HG03175 (cell line): Measurements from ENCODE around the gene MYOM1.
"Not testable (repeated sequence)": the region's sequence is repeated elsewhere in the genome, so short reads cannot be mapped to it uniquely, and the experiment has no call there.

Source experiments
- ATAC-seq: cut with Tn5 transposase; IDR thresholded peaks from one replicate; pipeline ENCODE4 v1.9.1; 2021; ENCODE audit warnings: mild to moderate bottlenecking, moderate library complexity; ENCODE audit not compliant: unreplicated experiment

Gene MYOM1

DNA sequence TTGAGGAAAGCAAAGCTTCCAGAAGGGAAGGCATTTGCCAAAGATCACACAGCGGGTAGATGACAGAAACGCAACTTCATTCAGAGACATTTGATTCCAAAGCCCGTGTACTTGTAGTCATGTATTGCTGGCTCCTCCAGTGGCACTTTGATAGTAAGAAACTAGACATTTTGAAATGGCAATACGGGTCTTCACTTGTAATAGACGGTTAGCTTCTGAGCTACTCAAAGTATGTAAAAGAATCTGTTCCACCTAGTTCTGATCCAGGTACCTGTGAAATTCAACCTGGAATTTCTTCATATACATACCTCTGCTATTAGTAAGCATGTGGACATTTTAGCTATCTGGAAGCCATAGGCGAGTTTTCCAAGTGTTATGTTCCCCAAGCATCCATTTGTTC is 1.7 kb upstream of the MYOM1 start:
- no peak for ATAC-seq

DNA sequence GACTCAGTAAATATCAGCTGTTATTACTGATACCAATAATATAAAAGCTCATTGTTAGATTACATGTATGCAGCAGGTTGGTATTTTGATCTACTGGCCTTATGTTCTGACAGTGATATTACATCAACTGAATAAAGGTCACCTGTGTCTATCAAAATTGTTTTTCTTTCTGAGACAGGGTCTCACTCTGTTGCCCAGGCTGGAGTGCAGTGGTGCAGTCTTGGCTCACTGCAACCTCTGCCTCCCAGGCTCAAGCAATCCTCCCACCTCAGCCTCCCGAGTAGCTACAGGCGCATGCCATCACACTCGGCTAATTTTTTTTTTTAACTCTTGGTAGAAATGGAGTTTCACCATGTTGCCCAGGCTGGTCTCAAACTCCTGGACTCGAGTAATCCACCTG is 1.1 kb upstream of the MYOM1 start:
- not testable (repeated sequence) for ATAC-seq

DNA sequence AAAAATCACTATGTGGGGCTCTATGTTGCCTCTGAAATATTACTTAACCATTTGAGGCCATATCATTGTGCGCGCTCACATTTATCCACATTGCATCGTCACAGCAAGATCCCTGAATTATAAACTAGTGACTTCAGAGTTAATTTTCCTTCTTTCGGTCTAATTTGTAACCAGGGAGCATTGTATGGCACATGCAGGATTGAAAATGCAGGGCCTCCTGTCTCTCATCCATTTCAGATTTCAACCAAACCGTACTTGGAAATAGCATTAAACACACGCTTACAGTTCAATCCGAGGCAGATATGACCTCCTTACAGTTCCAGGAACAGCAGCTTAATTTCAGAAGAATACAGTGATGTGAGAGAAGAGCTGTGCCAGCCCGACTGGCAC is 532 bp downstream of the MYOM1 start:
- no peak for ATAC-seq

DNA sequence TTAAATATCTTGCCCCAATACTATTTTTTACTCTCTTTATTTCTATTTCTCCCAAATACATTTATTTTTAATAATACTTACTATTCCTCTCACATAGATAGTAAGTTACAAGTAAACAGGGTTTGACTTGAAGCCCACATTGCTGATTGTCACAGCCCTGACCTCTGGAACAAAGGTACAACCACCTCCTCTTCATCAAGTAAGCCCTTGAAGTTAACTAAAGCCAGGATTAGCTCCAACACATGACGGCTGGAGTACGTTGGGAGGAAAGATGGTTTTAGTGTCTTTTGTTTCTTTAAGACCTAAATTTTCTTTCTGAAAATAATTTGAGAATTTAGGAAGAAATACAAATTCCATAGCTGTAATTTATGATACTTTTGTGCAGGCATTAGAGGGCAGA is 949 bp downstream of the MYOM1 start:
- ATAC-seq = no peak

DNA sequence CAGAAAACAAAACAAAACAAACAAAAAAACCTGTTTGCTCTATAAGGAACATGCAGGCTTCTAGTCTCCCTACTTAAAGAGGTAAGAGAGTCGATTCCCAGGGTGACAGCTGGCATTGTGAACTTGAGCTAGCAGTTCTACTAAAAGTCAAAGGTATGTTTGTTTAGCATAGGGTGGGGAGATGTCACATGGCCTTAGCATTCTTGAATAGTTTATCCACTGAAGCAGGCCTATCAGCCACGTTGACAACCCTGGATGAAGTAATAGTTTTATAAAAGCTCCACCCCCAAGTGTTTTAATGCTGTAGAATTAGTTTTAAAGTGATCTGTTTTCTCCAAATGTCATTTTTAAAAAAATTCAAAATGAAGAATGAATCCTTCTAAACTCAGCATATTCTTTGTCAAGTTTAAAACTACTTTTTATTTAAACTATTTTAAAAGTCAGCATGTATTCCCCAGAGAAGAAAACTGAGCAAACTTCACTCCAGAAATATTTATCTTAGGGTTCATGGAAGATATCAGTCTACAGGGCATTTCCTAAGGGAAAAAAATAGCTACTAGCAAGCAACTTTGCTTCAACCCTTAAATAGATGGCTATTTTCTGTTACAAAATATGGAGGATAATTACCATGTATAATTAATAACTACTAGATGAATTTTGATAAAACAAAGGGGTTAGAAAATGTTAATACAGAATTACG is 1.7 kb downstream of the MYOM1 start:
- ATAC-seq = no peak

DNA sequence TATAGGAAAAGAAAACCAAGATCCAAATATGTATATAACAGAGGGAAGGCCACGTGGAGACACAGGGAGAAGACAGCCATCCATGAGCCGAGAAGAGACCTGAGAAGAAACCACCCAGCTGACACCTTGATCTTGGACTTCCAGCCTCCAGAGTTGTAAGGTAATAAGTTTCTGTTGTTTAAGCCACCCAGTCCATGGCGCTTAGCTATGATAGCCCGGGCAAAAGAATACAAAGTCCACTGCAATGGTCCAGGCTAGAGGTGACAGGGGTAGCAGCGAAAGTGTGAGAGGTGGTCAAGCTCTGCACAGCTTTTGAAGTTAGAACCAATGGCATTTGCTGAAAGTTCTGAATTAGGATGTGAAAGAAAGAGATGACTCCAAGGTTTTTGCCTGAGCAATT is 2.8 kb downstream of the MYOM1 start:
- no peak for ATAC-seq

DNA sequence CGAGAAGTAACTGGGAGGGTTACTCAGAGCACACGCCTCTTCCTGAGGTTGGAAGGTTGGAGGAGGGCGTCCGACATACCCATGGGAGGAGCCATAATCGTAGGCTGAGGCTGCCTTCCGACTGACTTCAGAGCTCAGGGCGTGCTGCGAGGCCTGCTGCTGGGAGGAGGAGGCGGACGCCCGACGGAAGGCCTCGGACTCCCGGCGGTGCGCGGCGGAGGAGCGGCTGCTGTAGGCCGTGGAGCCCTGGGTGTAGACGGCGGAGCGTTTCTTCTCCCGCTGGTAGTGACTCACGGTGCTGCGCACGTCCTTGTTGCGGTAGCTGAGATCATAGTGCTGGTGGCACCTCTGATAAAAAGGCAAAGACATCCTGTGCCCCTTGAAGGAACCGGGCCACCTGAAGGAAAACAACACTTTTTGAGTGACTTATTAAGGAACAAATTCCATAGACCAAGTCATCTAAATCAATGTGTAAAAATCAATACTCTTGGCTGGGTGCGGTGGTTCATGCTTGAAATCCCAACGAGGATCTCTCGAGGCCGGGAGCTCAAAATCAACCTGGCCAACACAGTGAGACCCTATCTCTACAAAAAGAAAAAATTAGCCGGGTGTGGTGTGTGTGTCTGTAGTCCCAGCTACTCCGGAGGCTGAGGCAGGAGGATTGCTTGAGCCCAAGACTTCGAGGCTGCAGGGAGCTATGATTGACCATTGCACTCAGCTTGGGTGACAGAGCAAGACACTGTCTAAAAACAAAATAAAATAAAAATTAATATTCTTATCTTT is 4.7 kb downstream of the MYOM1 start:
- ATAC-seq = no peak

DNA sequence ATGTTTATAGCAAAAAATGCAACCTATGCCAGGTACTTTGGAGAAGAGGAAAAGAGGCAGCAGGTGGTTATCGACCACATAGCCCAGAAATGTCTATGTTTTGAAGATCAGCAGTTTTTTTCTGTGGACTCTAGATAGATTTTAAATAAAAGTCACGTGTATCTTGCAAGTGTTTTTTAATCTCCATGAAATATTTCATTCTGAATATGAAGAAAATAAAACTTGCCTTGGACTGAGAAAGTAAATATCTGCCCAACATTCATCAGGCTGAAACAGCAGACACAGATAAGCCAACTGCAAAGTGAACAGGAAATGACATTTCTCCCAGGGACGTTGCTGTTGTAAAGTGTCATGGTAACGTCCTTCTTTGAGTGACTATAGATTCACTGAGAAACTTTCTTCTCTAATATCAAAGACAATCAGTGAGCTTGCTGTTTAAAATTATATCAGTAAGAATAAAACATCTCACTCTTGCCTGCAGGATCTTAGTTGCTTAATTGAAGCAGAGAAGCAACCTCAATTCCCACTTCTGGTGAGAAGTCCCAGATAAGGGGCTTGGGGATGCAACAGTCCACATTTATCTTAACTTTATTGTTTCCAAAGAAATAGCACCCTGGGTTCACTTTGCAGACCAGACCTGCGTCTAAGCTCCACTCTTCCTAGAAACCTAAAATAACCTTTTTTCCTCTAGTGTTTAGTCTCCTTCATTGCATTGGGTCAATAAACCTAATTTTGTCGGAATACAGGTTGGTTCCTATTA is 6.3 kb downstream of the MYOM1 start:
- ATAC-seq = peak; percentile 55

DNA sequence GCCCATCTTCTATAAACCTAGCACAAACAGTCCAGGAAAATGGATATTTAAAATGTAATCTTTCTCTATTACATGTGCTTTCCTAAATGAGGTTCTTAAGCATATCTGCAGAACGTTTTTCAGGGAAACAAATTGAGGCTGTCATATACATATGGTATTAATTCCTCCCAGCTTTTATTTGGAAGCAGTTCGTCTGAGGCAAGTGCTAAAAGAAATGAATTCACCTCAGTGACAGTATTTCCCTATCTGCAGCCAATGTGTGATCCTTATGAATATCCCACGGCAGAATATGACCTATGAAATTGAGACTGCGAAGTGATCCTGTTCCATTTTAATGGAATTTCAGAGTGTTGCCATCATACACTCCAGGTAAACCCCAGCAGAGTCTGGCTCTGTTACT is 7.1 kb downstream of the MYOM1 start:
- ATAC-seq = no peak

DNA sequence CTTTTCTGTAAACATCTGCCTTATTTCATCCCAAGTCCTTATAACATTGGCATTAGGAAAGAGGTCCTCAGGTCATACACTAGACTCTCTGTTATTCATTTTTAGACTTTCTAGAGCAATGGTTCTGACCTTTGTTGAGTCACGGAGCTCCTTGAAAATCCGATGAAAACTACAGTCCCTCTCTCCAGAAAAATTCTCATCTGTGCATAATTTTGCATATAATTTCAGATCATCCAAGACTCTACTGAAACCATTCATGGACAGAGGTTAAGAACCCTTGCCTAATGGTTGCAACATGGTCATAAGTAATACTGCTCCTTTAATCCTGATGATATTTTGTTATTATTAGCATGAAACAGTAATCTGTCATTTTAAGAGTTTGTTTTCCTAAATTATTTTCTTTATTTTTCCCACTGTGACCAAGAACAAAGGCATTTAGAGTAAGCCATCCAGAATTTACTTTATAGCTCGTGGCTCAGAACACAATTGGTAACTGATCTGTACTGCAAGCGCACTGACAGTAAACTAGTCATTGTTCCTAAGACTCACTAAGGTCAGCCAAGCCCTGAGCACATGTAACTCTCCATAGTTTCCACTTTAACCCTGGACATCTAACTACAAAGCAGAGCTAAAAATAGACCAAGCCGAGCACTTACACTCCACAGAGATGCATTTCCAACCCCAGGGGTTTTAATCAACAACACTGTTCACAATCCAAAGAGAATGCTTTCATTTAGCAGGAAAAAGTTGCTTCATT is 8.4 kb downstream of the MYOM1 start:
- ATAC-seq = no peak

DNA sequence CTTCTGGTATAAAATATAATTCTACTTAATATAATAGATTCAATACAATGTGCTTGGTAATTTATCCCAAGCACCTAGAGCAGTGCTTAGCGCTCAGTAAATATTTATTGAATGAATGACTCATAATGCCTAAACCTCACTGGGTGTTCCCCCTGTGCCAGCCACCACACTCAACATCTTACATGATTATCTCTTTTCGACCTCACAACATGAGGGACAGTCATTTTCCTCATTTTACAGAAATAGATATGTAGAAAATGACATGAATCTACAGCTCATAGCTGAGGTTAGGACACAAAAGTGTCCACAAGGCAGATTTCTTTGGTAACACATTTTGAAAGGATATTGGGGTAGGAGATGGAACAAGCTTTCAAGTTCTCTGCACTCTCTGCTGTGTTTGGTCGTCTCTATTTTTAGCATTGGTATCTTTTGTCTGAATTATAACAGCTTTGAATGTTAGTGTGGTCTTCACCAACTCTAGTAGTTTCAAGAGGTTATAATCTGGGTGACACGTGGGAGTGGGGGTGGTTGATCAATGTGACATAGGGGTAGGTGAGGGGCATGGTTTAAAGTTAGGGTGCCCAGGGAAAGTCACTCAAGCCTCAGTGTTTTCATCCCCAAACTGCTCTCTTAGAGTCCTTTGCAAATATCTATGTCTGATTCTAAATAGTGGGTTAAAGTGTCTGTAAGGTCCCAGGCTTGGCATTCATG is 9.8 kb downstream of the MYOM1 start:
- peak; percentile 83 for ATAC-seq

DNA sequence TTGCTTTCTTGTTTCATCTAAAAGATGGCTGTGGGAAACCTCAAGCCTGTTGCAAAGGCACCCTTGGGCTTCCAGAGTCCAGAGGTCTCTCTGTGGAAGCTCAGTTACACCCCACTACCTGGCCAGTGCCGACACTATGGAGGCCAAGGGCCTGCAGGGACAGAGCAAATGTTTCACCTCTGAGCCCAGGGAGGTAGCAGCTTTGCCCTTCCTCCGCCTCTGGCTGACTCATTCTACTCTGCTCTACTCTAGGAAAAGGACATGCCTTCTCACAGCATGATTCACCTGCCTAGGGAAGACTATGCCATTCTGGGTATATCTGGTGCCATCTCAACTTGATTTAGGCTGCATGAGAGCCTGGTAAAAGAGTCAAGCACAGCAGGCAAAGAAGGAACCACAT is 12.2 kb downstream of the MYOM1 start:
- ATAC-seq = no peak

DNA sequence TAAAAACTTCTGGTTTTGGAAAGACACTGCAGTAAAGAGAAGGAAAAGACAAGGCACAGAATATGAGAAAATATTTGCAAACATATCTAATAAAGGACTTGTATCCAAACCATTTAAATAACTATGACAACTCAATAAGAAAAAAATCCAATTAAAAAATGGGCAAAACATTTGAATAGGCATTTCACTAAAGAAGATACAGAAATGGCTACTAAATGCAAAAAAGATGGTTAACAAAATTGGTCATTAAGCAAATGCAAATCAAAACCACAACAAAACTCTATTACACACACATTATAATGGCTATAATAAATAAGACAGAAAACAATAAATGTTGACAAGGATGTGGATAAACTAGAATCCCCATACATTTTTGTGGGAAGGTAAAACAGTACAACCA is 14.5 kb downstream of the MYOM1 start:
- ATAC-seq = no peak

DNA sequence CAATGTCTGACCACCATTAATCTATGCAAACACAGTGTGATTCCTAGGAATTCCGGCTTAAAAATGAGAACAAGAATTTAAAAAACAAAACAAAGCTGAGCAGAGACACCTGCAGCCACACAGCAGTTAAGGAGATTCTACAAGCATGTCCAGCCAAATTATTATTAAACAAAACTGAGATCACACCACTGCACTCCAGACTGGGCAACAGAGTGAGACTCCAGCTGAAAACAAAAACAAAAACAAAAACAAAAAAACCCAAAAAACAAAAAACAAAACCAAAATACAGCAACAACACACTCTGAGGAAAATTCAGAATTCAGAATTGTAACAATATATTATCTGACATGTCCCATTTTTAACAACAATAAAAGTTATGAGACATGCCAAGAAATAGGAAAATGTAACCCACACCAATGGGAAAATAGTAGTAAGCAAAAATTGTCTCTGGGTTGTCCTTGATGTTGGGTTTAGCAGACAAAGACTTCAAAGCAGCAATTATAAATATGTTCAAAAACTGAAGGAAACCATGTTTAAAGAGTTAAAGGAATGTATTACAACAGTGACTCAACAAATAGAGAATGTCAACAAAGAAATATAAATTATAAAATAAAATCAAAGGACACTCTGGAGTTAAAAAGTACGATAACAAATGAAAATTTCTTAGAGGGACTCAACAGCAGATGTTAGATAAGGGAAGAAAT is 19.7 kb downstream of the MYOM1 start:
- no peak for ATAC-seq

DNA sequence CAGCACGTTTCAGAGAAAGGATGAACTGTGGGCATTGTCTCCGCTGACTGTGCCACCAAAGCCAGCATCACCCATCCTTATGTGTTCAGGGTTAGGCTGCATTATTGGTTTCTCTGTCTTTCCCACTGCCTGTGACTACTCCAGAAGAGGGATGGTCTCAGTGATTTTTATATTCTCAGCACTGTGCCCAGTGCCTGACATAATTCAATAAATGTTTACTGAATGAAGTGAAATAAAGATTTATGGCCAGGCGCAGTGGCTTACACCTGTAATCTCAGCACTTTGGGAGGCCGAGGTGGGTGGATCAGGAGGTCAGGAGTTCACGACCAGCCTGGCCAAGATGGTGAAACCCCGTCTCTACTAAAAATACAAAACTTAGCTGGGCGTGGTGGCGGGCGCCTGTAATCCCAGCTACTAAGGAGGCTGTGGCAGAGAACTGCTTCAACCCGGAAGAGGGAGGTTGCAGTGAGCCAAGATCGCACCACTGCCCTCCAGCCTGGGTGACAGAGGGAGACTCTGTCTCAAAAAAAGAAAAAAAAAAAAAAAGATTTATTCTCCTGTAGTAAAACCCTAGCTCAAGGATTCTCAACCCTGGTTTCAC is 21.4 kb downstream of the MYOM1 start:
- ATAC-seq = not testable (repeated sequence)

DNA sequence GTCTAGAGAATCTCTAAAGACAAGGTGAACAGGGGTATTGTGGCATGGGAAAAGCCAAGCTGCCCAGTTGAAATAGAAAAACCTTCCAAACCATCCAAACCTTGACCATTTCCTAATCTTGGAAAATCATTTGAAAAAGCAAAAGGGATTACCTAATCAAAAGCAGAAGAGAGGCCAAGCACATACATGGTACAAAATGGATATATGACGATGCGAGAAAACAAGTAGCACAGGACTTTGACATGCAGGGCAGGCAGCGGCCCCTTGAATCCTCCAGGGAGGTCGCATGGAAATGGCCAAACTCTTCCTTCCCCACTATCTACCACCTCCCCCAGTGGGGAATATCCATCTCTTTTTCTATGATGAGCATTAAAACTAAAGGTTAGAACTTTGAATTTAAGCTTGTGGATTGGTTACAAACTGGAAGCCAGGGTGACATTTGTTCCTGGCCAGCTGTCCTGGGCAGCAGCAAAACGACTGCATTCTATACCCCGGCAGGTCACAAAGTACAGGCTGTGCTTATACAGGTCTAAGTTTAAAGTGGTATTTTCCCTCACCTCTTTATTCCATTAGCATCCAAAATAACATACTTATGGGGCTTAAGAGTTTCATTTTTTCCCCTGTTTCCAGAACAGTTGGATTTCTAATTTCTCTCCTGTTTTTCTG is 24.7 kb downstream of the MYOM1 start:
- no peak for ATAC-seq

DNA sequence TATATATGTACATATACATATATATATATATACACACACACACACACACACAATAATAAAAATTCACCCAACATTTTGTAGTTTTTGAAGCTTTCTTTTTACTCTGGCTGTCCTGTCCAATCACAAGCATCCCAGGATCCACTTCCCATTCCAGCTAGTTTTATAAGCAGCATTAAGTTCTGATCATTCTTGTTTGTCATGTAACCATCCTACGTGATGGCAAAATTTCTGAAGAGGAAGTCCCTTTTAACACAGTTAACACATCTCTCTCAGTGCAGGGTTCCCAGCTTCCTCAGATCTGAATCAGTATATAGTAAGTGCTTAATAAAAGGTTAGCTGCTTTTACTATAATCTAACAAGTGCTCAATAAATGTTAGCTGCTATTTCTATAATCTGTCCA is 26.4 kb downstream of the MYOM1 start:
- ATAC-seq = no peak

DNA sequence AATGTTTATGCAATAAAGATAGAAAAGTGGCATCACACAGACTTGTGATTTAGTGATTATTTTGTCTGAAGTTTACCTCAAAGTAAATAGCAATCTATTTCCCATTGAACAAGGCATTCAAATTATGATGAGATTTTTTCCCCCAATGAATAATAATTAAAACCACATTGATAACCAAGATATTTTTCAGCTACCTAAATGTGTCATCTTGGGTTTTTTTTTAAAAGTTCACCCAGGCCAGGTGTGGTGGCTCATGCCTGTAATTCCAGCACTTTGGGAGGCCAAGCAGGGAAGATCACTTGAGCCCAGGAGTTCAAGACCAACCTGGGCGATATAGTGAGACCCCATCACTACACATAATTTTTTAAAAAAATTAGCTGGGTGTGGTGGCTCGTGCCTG is 27.0 kb downstream of the MYOM1 start:
- ATAC-seq = no peak

DNA sequence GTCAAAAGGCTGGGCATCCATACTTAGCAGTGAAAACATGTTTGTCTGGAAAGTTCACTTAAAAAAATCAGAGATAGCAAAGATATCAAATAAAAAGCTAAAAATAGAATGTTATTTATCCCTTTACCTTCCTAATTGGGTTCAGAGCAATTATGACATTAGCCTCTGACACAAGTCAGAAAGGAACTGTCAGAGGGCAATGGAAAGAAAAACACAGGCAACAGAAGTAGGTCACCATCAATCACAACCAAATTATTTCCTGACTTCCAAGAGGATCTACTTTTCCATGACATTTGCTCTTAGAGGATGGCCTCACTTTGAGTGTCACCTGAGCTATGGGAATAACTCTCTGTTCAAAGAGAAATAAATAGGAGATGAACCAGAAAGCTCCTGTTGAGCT is 27.5 kb downstream of the MYOM1 start:
- ATAC-seq = no peak
